HG03095 (cell line): ENCODE measurements around the gene WDR19.
"Not testable (repeated sequence)": the region's sequence is repeated elsewhere in the genome, so short reads cannot be mapped to it uniquely, and the experiment has no call there.

ENCODE experiments used
- ATAC-seq: cut with Tn5 transposase; IDR thresholded peaks from one replicate; pipeline ENCODE4 v1.9.1; 2021; ENCODE audit warnings: moderate library complexity; ENCODE audit not compliant: unreplicated experiment

Gene WDR19

DNA sequence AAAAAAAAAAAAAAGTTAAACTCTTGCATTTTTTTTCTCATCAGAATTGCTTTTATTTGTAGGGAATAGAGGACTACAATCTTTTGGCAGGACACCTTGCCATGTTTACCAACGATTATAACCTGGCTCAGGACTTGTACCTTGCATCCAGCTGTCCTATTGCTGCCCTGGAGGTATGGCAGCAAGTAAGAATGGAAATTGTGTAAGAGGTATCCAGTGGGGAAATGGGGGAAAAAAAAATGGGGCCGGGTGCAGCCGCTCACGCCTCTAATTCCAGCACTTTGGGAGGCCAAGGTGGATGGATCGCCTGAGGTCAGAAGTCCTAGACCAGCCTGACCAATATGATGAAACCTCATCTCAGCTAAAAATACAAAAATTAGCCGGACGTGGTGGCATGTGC is 49.8 kb downstream of the WDR19 start:
- no peak for ATAC-seq

DNA sequence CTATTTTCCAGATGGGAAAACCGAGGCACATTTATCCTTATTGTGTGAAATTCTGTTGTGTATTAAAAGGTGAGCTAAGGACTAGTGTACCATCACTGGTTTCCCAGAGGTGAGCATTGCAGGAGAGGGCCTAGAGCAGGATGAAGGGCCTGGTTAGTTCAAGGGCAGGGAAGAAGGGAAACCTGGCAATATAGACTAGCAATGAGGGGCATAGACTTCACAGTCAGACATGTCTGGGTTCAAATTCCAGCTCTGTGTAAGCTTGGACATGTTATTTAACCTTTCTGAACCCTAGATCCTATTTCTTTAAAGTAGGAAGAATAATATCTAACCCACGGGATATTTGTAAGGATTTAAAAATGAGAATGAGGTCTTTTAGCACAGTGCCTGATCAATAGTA is 50.8 kb downstream of the WDR19 start:
- no peak for ATAC-seq

DNA sequence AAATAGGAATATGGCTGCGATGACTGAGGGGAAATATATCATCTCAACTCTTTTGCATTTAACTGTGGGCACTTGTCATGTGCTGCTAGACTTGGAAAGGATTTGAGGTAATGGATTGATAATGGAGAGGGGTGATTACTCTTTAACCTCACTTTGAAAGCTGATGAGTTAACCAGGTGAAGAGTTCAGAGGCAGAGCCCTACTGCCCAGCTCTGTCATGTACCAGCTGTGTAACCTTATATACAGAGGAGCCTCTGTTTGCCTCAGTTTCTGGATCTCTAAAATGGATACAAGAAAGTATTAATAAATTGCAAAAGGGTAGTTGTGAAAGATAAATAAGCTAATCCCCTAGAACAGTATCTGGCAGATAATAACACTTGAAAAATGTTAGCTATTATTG is 51.5 kb downstream of the WDR19 start:
- ATAC-seq, result no peak

DNA sequence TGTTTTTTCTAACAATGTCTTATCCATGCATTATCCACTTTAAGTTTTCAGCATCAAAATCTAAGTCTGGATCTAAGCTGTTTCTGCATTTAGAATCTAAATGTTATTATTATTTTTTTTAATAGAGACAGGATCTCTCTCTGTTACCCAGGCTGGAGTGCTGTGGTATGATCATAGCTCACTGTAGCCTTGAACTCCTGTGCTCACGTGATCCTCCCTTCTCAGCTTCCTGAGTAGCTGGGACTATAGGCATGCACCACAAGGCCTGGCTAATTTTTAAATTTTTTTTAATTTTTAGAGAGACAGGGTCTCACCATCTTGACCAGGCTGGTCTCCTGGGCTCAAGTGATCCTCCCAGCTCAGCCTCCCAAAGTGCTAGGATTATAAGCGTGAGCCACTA is 52.7 kb downstream of the WDR19 start:
- no peak for ATAC-seq

DNA sequence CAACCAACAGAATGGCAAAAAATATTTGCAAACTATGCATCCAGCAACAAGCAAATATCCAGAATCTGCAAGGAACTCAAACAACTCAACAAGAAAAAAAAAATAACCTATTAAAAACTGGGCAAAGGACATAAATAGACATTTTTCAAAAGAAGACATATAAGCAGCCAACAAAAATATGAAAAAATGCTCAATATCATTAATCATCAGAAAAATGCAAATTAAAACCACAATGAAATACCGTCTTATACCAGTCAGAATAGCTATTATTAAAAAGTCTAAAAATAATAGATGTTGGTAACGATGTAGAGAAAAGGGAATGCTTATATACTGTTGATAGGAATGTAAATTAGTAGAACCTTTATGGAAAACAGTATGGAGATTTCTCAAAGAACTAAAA is 53.4 kb downstream of the WDR19 start:
- ATAC-seq, result no peak

DNA sequence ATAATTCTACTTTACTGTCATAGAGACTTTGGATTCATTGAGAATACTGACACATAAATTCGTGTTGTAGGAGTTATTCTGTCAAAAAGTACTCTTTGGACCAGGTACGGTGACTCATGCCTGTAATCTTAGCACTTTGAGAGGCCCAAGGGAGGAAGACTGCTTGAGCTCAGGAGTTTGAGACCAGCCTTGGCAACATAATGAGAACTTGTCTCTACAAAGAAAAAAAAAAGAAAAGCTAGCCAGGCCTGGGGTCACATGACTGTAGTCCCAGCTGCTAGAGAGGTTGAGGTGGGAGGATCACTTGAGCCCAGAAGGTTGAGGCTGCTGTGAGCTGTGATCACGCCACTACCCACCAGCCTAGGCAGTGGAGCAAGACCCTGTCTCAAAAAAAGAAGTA is 54.9 kb downstream of the WDR19 start:
- ATAC-seq, result no peak

DNA sequence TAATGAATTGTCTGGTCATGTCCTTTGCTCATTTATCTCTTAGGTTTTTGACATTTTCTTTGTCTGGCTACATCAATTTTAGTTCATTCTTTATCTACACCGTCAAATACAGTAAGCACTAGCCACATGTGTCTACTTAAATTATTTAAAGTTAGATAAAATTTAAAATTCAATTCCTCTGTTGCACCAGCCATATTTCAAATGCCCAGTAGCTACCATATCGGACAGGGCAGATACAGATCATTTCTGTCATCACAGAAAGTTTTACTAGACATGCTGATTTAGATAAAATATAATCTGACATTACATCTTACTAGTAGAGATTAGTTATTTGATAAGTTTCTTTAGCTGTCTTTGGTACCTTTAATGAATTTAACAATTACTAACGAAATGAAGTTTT is 61.1 kb downstream of the WDR19 start:
- ATAC-seq, result no peak

DNA sequence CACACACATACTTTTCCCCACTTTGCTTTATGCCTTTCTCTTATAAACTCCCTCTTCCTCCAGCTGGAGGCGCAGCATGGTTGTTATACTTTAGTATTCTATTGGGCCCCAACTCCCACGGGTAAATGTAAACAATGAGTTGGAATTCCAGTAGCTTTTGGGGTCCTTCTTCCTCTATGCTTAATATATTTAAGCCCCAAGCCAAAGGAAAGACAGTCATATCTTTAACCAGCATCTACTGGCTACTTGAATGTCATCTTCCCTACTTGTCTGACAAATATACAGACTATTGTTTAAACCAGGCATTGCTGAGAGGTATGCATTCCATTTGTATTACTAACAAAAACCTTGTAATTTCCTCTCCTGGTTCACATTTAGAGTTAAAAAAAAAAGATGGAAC is 72.9 kb downstream of the WDR19 start:
- no peak for ATAC-seq

DNA sequence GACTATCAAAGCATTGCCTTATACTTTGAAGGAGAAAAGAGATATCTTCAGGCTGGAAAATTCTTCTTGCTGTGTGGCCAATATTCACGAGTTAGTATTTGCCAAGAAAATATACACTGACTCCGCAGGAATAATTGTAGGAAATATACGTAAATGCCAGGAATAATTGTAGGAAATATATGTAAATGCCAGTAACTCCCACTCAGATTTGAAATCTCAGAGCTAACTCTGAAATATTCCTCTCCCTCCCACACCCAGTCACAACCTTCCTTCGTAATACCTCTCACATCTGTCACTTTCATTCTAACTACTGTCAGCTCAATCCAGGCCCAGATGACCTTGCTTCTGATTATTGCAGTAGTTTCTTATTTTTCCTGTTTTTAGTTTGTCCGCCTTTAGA is 73.5 kb downstream of the WDR19 start:
- no peak for ATAC-seq

DNA sequence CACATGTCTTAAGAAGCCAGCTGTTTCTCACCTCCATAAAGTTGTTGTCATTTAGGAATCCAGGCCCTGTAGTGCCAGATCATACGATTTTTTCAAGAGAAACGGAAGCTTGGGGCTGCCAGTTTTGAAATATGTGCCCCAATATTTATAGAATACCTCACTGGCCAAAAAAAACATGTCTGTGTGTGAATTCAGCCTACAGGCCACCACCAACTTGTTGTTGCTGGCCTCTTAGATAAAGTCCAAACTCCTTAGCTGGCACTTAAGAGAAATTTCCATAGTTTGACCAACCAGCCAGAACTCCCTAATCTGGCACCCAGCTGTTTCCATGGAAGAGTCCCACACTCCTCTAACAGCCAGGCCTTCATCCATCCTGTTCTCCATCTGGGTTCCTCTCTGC is 74.1 kb downstream of the WDR19 start:
- no peak for ATAC-seq

DNA sequence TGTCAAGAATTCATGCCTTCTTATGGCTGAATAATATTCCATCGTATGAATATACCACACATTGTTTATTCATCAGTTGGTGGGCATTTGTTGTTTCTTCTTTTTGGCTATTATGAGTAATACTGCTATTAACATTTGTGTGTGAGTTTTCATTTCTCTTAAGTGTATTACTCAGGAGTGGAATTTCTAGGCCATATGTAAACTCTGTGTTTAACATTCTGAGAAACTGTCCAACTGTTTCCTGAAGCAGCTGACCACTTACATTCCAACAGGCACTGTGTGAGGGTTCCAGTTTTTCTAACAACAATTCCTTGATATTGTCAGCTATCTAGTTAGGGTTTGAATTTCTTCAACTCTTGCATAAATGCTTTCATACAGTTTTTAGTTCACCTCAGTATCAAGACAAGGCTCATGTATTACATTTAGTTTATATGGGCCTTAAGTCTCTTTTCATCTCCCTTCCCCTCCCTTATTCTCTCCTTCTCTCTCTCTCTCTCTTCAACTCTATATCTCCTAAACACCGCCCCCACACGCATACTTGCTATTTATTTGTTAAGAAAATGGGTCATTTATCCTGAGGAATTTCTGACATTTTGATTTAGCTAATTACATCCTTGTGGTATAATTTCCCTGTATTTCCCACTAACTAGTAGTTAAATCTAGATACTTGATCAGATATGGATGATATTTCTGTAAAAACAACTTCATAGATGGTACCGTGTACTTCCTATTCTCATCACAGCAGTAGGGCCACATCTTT is 77.4 kb downstream of the WDR19 start:
- no peak for ATAC-seq

DNA sequence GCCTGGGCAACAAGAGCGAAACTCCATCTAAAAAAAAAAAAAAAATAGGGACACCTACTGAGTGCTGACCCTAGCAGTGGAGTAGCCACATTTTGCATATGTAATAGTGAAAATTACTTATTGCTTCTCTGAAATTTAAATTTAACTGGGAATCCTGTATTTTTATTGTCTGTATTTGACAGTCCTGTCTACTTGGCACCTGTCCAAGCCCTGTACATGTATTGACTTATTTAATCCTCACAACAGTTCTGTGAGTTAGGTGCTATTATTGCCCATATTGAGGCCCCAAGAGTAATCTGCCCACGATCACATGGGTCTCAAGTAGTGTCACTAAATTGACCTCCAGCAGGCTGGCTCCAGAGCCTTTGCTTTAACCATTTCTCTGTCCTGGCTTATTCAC is 81.6 kb downstream of the WDR19 start:
- ATAC-seq, result no peak

DNA sequence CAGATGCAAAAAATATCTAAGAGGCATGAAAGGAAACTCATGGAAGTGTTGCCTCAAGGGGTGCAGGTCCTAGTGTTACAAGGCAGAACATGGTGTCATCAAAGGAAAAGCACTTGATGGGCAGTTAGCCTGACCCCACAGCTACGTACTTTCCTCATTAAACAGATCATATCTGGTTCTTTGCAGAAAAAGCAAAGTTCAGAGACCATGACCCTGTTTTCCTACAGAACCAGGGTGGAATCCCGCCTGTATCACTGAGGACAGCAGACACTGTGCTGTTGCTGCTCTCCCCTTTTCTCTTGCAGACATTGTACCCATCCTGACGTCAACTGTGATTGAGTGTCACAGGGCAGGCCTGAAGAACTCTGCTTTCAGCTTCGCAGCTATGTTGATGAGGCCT is 92.2 kb downstream of the WDR19 start:
- ATAC-seq, result no peak

DNA sequence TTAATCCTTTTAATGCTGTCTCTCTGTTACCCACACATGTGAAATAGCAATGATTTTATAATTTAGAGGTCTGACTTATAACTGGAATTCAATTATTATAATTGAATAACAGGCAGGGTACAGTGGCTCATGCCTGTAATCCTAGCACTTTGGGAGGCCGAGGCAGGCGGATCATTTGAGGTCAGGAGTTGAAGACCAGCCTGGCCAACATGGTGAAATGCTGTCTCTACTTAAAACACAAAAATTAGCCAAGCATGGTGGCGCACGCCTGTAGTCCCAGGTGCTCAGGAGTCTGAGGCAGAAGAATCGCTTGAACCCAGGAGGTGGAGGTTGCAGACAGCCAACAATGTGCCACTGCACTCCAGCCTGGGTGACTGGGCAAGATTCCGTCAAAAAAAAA is 95.3 kb downstream of the WDR19 start:
- not testable (repeated sequence) for ATAC-seq

DNA sequence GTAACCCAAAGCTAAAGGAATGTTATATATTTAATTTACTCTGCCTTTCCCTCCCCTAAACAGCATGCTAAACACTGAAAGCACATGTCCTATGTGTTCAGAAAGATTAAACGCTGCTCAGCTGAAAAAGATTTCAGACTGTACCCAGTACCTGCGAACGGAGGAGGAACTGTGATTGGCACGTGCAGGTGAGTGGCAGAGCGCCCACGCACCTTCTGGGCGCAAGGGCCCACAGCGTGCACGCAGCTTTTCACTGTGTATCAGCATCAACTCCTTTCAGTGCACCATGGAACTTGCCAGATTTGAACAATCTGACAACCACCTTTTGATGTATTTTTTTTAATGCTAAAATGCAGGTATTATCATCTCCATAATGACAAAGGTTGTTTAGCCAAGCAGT is 96.1 kb downstream of the WDR19 start:
- ATAC-seq, result no peak

DNA sequence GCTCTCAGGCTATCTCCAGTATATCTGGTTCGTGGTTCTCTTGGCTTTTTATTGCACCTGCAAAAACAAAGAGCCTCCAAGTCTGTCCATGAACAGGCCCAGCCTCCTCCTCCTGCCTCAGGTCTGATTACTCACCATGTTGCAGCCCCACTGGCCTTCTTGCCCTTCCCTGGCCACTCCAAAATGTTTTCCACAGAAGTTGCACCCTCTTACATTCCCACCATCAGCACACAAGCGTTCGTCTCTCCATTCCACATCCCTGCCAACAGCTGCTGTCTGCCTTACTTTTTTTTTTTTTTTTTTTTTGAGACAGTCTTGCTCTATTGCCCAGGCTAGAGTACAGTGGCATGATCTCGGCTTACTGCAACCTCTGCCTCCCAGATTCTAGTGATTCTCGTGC is 97.1 kb downstream of the WDR19 start:
- no peak for ATAC-seq

DNA sequence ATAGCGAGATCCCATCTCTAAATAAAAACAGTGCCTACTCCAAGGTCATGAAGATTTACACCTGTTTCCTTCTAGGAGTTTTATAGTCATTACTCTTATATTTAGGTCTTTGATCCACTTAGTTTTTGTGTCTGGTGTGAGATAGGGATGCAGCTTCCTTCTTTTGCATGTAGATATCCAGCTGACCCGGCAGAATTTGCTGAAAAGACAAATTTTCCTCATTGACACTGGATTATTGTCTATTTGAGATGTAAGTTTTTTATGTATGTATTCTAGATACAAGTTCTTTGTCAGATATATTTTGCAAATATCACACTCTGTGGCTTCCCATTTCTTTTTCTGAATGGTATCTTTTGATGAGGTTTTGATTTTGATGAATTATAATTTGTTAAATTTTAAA is 98.4 kb downstream of the WDR19 start:
- no peak for ATAC-seq

DNA sequence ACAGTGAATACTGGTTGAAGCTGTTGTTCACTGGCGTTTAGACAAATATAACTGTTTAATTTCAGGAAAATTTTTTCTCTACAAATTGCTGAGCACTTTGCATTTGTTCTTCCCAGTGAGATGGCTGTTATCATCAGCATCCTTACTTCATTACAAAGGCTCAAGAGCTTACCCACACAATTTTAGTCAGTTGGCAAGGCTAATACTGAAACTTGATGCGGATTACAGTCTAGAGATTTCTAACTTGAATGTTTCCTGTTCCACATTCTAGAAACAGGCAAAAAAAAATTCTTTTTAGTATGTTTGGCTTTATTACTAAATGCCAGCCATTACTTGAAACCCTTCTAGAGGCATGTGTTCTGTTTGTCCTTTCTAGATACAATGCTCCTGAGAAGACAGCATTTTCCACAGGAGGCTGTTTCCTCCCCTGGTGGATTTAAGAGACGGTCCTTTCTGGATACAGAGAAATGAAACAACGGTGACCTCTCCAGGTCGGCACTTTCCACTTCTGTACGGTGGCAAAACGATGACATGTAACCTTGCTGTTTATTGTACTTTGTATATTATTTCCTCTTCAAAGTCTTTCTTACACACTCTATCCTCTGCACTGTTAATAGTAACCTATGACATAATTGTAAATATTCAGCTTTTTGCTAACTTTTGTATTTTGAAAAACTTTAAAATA is 102.9 kb downstream of the WDR19 start:
- ATAC-seq, result no peak

DNA sequence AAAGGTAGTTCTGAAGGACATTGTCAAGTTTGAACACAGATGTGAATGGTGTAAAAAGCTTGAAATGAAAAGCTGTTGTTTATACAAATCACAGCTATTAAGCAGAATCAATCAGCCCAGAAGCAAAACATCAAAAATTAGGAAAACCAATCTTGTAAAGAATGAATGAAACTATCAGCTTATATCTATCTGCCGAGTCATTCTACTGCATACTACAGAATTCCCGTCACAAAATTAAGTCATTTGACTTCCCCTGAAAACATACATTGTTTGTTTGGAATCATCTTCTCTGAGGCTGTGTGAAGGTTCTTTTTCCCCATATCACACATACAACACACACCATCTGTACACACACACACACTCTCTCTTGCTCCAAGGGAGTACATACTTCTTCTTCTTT is 103.5 kb downstream of the WDR19 start:
- no peak for ATAC-seq

DNA sequence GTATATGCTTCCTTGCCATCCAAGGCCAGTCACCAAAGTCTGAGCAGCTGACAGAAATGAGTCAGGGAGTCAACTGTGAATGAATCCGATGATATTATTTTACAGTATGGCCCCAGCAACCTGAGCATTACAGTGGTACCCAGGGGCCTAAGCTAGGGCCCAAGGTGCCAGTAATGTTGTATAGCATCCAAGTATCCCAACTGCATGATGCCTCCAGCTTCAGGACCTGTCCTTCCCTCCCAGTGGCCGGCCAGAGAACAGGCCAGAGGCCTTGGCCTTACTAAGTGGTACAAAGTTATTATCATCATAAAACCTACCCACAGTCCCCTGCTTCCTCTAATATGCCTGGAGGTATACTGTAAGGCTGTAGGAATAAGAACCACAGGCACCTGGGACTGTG is 103.9 kb downstream of the WDR19 start:
- ATAC-seq, result no peak

DNA sequence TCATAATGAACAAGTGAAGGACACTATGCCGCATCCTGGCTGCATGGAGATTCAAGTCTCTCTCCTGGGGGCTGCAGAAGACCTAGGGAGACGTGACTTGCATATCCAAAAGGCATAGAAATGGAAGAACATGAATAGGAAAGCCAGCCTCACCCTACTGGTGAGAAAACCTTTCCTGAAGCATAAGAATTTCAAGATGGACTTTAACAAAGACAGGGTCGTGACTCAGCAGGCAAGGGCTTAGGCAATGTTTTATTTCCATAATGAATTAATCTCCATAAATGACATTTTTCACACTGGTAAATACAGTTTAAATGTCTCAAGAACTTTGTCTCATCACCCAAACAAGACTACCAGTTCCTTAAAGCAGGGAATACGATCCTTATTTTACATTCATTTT is 104.9 kb downstream of the WDR19 start:
- no peak for ATAC-seq

DNA sequence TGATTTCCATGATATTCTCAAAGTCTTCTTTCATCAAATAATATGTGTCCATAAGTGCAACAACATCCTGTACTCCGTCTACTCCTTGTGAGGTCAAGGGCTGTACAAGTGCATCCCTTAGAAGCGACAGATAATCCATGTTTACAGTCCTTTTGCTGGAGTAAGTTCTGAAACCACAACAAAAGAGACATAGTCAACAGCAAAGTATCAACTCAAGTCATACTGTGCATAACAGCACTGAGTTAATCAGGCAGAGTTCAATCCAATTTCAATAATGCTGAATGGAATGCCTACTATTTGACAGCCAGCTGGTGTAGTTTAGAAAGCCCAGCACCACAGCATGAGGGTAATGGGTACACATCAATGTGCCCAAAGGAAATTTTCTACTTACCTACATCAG is 109.4 kb downstream of the WDR19 start:
- ATAC-seq, result no peak

DNA sequence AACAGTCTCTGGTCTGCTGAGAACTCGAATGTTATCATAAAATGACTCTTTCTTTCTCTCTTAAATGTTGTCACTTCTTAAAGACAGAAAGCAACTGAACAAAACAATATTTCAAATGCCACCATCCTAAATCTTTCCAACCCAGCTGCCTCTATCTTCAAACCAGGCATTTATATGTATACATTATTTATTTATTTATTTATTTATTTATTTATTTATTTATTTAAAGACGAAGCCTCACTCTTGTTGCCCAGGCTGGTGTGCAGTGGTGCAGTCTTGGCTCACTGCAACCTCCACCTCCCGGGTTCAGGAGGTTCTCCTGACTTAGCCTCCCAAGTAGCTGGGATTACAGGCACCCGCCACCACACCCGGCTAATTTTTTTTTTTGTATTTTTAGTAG is 110.1 kb downstream of the WDR19 start:
- not testable (repeated sequence) for ATAC-seq
